Panc1 (cell line): Measurements from ENCODE around the gene MYO3B. TPM values are rescaled to one million over a fixed set of nuclear protein-coding genes. Genes with fewer than 3 reads are reported as not detected.

ENCODE experiments used
- ATAC-seq: fragments of 200-7000 bp; cut with Tn5 transposase; 2 replicates; pipeline ENCODE4 v1.9.1; 2020; ENCODE audit warnings: mild to moderate bottlenecking, moderate library complexity
- BruUV-seq: library from RNA; stranded (reverse); fragments of 400-500 nt; replicated peaks from 2 replicates; lab custom pipeline; 2021; lab: Mats Ljungman, UMichigan
- CTCF ChIA-PET: fragments of 300-600 bp; sonication (Branson Sonifier 250); formaldehyde crosslinking; loops from one replicate; lab custom pipeline; 2022; ENCODE audit warnings: antibody characterized with exemption; lab: Charles Lee
- POLR2A ChIA-PET: fragments of 300-600 bp; sonication (Branson Sonifier 250); formaldehyde crosslinking; loops from one replicate; lab custom pipeline; 2022; ENCODE audit warnings: antibody characterized with exemption; lab: Charles Lee
- DNase-seq: peaks from one replicate; pipeline ENCODE4 v3.0.0-alpha.2; 2010; ENCODE audit warnings: low read depth, low spot score
- H3K27ac ChIP-seq: 2 replicates; pipeline ENCODE4 v1.5.1; 2011; ENCODE audit warnings: mild to moderate bottlenecking, low read length, inconsistent platforms
- H3K27me3 ChIP-seq: fragments of 200-500 bp; sonication (Bioruptor generic); 2 replicates; pipeline ENCODE4 v1.6.0; 2014; ENCODE audit warnings: low read length, inconsistent platforms; ENCODE audit not compliant: control insufficient read depth, insufficient read depth
- H3K36me3 ChIP-seq: fragments of 200-500 bp; sonication (Bioruptor generic); 2 replicates; pipeline ENCODE4 v1.5.1; 2014; ENCODE audit warnings: inconsistent platforms, mild to moderate bottlenecking, low read length, moderate library complexity; ENCODE audit not compliant: control insufficient read depth, insufficient read depth
- H3K4me1 ChIP-seq: 2 replicates; pipeline ENCODE4 v1.5.1; 2011; ENCODE audit warnings: inconsistent platforms, mild to moderate bottlenecking, low read length, moderate library complexity; ENCODE audit not compliant: control insufficient read depth, insufficient read depth
- H3K4me3 ChIP-seq, 2 experiments: 2 replicates each; pipeline ENCODE4 v1.5.1; 2011 to 2012; ENCODE audit warnings: low read depth in 2 of 2, low read length in 2 of 2, mild to moderate bottlenecking in 2 of 2, inconsistent platforms in 1 of 2, moderate library complexity in 1 of 2
- H3K9me3 ChIP-seq: fragments of 200-500 bp; sonication (Bioruptor generic); 2 replicates; pipeline ENCODE4 v1.5.1; 2014; ENCODE audit warnings: low read depth, mild to moderate bottlenecking, inconsistent platforms, low read length, moderate library complexity; ENCODE audit not compliant: control insufficient read depth, insufficient read depth
- POLR2AphosphoS5 ChIP-seq: IDR thresholded peaks from 2 replicates; pipeline ENCODE4 v1.6.1; 2012; ENCODE audit warnings: mild to moderate bottlenecking, low read depth, low read length, moderate library complexity
- SIN3A ChIP-seq: IDR thresholded peaks from 2 replicates; pipeline ENCODE4 v1.6.1; 2012; ENCODE audit warnings: low read depth, mild to moderate bottlenecking, low read length, moderate library complexity, borderline replicate concordance; ENCODE audit not compliant: insufficient read depth
- TCF7L2 ChIP-seq: IDR thresholded peaks from 2 replicates; pipeline ENCODE4 v1.6.1; 2011; ENCODE audit warnings: mild to moderate bottlenecking, low read depth, low read length, inconsistent platforms
- in situ Hi-C: cut with HindIII; loops from 2 replicates; pipeline ENCODE4 v1.10.0; 2016; ENCODE audit warnings: low sequenced_read_pairs, low pct_unique_long_range_greater_than_20kb
- intact Hi-C: fragments of 100-400 bp; cut with micrococcal nuclease; formaldehyde crosslinking; loops from one replicate; pipeline ENCODE4 v1.10.0; 2022; ENCODE audit not compliant: unreplicated experiment
- total RNA-seq: library from RNA; stranded (reverse); gene quantifications from one replicate; pipeline ENCODE4 v1.2.1, GENCODE V29; 2021; ENCODE audit not compliant: unreplicated experiment
- TF ChIP-seq, protein P1 (sequence below), 2 experiments: IDR thresholded peaks; 2 replicates each; pipeline ENCODE4 v1.6.1; 2011 to 2012; ENCODE audit warnings: low read depth in 2 of 2, control low read depth in 1 of 2, low read length in 1 of 2, mild to moderate bottlenecking in 1 of 2, moderate library complexity in 1 of 2; ENCODE audit not compliant: insufficient read depth in 1 of 2
- TF ChIP-seq, protein P2 (sequence below): fragments of 450-650 bp; IDR thresholded peaks from 2 replicates; pipeline ENCODE4 v1.5.1; 2017; ENCODE audit warnings: mild to moderate bottlenecking

The MYO3B gene
- total RNA-seq, 1 experiment from 2014 or later: 0.05 TPM

DNA sequence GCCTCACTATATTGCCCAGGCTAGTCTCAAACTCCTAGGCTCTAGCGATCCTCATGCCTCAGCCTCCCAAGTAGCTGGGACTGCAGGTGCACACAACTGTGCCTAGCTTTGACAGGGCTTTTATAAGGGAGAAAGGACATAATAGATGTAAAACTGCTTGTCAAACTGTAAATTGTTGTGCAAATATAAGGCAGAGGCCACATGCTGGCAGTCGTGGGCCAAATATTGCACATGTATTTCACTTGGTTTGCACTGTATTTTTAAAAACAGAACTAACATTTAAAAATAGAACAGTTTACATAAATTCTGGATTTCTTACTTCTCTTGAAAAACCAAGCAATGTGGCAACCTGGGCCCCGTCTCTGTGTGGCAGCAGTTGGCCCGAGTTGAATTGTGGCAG, 31.2 kb upstream of the MYO3B start:
- POLR2A ChIA-PET: no interaction called here
- H3K9me3 ChIP-seq: peaks cover under 1% of the 10 kb centered on the region; the same call in 1 of the 2 replicates
- ATAC-seq: no peak
- no TSS peak for BruUV-seq
- in situ Hi-C loops (no loop called here), intact Hi-C loops (no loop called here)
- H3K27me3 ChIP-seq: no peaks in the 10 kb centered on the region
- no peaks in the 10 kb centered on the region for H3K36me3 ChIP-seq
- CTCF ChIA-PET: no interaction called here
- no peaks in the 10 kb centered on the region for H3K4me1 ChIP-seq
- TF ChIP-seq, protein P1, sequence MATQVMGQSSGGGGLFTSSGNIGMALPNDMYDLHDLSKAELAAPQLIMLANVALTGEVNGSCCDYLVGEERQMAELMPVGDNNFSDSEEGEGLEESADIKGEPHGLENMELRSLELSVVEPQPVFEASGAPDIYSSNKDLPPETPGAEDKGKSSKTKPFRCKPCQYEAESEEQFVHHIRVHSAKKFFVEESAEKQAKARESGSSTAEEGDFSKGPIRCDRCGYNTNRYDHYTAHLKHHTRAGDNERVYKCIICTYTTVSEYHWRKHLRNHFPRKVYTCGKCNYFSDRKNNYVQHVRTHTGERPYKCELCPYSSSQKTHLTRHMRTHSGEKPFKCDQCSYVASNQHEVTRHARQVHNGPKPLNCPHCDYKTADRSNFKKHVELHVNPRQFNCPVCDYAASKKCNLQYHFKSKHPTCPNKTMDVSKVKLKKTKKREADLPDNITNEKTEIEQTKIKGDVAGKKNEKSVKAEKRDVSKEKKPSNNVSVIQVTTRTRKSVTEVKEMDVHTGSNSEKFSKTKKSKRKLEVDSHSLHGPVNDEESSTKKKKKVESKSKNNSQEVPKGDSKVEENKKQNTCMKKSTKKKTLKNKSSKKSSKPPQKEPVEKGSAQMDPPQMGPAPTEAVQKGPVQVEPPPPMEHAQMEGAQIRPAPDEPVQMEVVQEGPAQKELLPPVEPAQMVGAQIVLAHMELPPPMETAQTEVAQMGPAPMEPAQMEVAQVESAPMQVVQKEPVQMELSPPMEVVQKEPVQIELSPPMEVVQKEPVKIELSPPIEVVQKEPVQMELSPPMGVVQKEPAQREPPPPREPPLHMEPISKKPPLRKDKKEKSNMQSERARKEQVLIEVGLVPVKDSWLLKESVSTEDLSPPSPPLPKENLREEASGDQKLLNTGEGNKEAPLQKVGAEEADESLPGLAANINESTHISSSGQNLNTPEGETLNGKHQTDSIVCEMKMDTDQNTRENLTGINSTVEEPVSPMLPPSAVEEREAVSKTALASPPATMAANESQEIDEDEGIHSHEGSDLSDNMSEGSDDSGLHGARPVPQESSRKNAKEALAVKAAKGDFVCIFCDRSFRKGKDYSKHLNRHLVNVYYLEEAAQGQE (IDR thresholded peaks at IDR 0.05; ENCODE audit: insufficient read depth in 1 of 2, low read depth in 2 of 2, low read length in 1 of 2): no peak
- TF ChIP-seq TCF7L2 (no peak), POLR2AphosphoS5 (no peak), SIN3A (no peak)
- TF ChIP-seq, protein P2, sequence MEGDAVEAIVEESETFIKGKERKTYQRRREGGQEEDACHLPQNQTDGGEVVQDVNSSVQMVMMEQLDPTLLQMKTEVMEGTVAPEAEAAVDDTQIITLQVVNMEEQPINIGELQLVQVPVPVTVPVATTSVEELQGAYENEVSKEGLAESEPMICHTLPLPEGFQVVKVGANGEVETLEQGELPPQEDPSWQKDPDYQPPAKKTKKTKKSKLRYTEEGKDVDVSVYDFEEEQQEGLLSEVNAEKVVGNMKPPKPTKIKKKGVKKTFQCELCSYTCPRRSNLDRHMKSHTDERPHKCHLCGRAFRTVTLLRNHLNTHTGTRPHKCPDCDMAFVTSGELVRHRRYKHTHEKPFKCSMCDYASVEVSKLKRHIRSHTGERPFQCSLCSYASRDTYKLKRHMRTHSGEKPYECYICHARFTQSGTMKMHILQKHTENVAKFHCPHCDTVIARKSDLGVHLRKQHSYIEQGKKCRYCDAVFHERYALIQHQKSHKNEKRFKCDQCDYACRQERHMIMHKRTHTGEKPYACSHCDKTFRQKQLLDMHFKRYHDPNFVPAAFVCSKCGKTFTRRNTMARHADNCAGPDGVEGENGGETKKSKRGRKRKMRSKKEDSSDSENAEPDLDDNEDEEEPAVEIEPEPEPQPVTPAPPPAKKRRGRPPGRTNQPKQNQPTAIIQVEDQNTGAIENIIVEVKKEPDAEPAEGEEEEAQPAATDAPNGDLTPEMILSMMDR: no peak
- H3K27ac ChIP-seq: no peak overlapping the region
- DNase-seq: no peak
- H3K4me3 ChIP-seq: no peak overlapping the region

DNA sequence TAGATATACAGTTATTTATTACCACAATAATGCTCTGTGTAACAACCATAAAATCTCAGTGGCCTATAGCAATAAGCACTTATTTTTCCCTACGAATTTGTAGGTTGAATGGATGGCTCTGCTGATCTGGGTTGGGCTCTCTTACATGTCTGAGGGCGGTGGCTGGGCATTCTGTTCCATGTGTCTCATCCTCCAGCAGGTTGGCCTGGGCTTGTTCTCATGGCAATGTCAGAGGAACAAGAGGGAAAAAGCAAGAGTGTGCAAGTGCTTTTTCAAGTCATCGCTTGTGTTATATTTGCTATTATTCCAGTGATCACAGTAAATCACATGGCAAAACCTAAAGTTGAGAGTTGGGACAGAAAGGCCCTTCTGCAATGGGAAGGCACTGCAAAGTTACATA, 30.4 kb upstream of the MYO3B start:
- Histone ChIP-seq H3K9me3 (peaks cover 8% of the 10 kb centered on the region; the same call in 1 of the 2 replicates), H3K27ac (no peak overlapping the region), H3K4me1 (no peaks in the 10 kb centered on the region), H3K4me3 (no peak overlapping the region), H3K27me3 (no peaks in the 10 kb centered on the region), H3K36me3 (no peaks in the 10 kb centered on the region)
- DNase-seq: no peak
- ChIA-PET CTCF (no interaction called here), POLR2A (no interaction called here)
- no peak for TF ChIP-seq POLR2AphosphoS5
- no peak for TF ChIP-seq TCF7L2
- no peak for TF ChIP-seq SIN3A
- TF ChIP-seq, protein P1 (IDR thresholded peaks at IDR 0.05; ENCODE audit: insufficient read depth in 1 of 2, low read depth in 2 of 2, low read length in 1 of 2): no peak
- TF ChIP-seq, protein P2: no peak
- ATAC-seq: no peak
- BruUV-seq: no TSS peak
- intact Hi-C loops (no loop called here), in situ Hi-C loops (no loop called here)
